Neural cell (in vitro differentiated cells): ENCODE results near the gene KCNAB1.

Experiments
- EZH2 ChIP-seq: fragments of 200-600, 300-800 bp; shearing (Covaris generic), sonication (generic); IDR thresholded peaks from 2 replicates; pipeline ENCODE4 v1.6.1; 2014; ENCODE audit warnings: antibody characterized with exemption, low read length, borderline replicate concordance, mild to moderate bottlenecking; ENCODE audit not compliant: insufficient read depth, poor library complexity, severe bottlenecking
- POLR2AphosphoS5 ChIP-seq: IDR thresholded peaks from 2 replicates; pipeline ENCODE4 v1.6.1; 2012
- RAD21 ChIP-seq: fragments of 450-650 bp; conservative IDR thresholded peaks from 2 replicates; pipeline ENCODE4 v1.6.1; 2014; ENCODE audit warnings: antibody characterized with exemption, mild to moderate bottlenecking, moderate library complexity
- TAF1 ChIP-seq: IDR thresholded peaks from 2 replicates; pipeline ENCODE4 v1.6.1; 2012; ENCODE audit warnings: low read depth
- TF ChIP-seq, protein P1 (sequence below): fragments of 450-650 bp; IDR thresholded peaks from 2 replicates; pipeline ENCODE4 v1.5.1; 2014; ENCODE audit warnings: antibody characterized with exemption, mild to moderate bottlenecking, moderate library complexity; ENCODE audit not compliant: poor library complexity, severe bottlenecking
- TF ChIP-seq, protein P2 (sequence below): IDR thresholded peaks from 2 replicates; pipeline ENCODE4 v1.6.1; 2012; ENCODE audit warnings: borderline replicate concordance

GRCh38 chr3:156522673-156523072, 402.3 kb downstream of the KCNAB1 start:
- TF ChIP-seq, protein P1, sequence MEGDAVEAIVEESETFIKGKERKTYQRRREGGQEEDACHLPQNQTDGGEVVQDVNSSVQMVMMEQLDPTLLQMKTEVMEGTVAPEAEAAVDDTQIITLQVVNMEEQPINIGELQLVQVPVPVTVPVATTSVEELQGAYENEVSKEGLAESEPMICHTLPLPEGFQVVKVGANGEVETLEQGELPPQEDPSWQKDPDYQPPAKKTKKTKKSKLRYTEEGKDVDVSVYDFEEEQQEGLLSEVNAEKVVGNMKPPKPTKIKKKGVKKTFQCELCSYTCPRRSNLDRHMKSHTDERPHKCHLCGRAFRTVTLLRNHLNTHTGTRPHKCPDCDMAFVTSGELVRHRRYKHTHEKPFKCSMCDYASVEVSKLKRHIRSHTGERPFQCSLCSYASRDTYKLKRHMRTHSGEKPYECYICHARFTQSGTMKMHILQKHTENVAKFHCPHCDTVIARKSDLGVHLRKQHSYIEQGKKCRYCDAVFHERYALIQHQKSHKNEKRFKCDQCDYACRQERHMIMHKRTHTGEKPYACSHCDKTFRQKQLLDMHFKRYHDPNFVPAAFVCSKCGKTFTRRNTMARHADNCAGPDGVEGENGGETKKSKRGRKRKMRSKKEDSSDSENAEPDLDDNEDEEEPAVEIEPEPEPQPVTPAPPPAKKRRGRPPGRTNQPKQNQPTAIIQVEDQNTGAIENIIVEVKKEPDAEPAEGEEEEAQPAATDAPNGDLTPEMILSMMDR, result no peak
- TF ChIP-seq EZH2 (no peak), POLR2AphosphoS5 (no peak), RAD21 (no peak), TAF1 (no peak)
- TF ChIP-seq, protein P2, sequence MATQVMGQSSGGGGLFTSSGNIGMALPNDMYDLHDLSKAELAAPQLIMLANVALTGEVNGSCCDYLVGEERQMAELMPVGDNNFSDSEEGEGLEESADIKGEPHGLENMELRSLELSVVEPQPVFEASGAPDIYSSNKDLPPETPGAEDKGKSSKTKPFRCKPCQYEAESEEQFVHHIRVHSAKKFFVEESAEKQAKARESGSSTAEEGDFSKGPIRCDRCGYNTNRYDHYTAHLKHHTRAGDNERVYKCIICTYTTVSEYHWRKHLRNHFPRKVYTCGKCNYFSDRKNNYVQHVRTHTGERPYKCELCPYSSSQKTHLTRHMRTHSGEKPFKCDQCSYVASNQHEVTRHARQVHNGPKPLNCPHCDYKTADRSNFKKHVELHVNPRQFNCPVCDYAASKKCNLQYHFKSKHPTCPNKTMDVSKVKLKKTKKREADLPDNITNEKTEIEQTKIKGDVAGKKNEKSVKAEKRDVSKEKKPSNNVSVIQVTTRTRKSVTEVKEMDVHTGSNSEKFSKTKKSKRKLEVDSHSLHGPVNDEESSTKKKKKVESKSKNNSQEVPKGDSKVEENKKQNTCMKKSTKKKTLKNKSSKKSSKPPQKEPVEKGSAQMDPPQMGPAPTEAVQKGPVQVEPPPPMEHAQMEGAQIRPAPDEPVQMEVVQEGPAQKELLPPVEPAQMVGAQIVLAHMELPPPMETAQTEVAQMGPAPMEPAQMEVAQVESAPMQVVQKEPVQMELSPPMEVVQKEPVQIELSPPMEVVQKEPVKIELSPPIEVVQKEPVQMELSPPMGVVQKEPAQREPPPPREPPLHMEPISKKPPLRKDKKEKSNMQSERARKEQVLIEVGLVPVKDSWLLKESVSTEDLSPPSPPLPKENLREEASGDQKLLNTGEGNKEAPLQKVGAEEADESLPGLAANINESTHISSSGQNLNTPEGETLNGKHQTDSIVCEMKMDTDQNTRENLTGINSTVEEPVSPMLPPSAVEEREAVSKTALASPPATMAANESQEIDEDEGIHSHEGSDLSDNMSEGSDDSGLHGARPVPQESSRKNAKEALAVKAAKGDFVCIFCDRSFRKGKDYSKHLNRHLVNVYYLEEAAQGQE, result no peak
